Measurements from ENCODE around the gene MTNR1A. TPM values are rescaled to one million over a fixed set of nuclear protein-coding genes. Genes with fewer than 3 reads are reported as not detected.
"Not testable (repeated sequence)": the region's sequence is repeated elsewhere in the genome, so short reads cannot be mapped to it uniquely, and the experiment has no call there.

The MTNR1A gene
- total RNA-seq, 5 donors from 2014 or later (not counting 1 experiment from before 2014, with no cell fraction given) = not detected

GRCh38 chr4:186537843-186538521 is 17.4 kb downstream of the MTNR1A start:
- POLR2A ChIA-PET = interaction anchor here in 1 of 2 donors (0.6 kb wide), 1 partner anchor 278 kb away, joined by 3 read pairs; no protein-coding TSS in a partner anchor
- Mint-ChIP-seq H3K4me3 (no peak overlapping the region), H3K36me3 (no peaks in the 10 kb centered on the region), H3K27ac (no peak overlapping the region), H3K4me1 (no peaks in the 10 kb centered on the region), H3K9me3 (peaks cover 6 to 17% (median 11%) of the 10 kb centered on the region in 3 donors), H3K27me3 (no peaks in the 10 kb centered on the region)
- 88% methylated on average over 16 of the region's 19 CpGs for WGBS (ENCODE audit: insufficient coverage)
- ATAC-seq (replicated peaks in 1 of 4) (no peak), DNase-seq (no peak)
- Histone ChIP-seq H3K27ac (ENCODE audit: low read length) (no peak overlapping the region), H3K27me3 (replicated peaks in 1 of 2; ENCODE audit: control insufficient read depth in 2 of 2, extremely low read depth in 1 of 2, insufficient read depth in 2 of 2, low read length in 1 of 2) (no peaks in the 10 kb centered on the region), H3K4me1 (ENCODE audit: control insufficient read depth in 1 of 2, extremely low read depth in 1 of 2, insufficient read depth in 2 of 2, low read length in 2 of 2) (no peaks in the 10 kb centered on the region), H3K9me3 (no peaks in the 10 kb centered on the region), H3K36me3 (ENCODE audit: control insufficient read depth in 2 of 2, extremely low read depth in 1 of 2, insufficient read depth in 1 of 2, low read length in 1 of 2) (no peaks in the 10 kb centered on the region), H3K4me3 (ENCODE audit: control insufficient read depth in 1 of 2, extremely low read depth in 1 of 2, low read length in 1 of 2) (no peak overlapping the region)
- CTCF ChIA-PET = no interaction called here

DNA sequence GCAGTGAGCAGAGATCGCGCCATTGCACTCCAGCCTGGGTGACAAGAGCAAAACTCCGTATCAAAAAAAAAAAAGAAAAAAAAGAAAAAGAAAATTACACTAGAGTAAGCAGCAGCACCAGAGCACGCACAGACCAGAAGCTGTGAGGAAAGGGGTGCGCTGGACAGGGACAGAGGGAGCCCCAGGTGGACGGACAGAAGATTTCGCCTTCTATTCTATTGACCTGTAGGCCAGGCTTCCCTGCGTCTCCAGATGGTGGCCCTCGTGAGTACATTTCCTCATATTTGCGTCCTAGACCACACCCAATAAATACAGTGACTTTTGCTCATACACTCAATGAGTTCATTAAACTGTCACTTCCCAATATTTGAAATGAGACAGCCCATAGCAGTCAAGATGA is 19.1 kb downstream of the MTNR1A start:
- H3K4me1 Mint-ChIP-seq = no peaks in the 10 kb centered on the region
- no peak for DNase-seq
- no peak overlapping the region for H3K4me3 Mint-ChIP-seq

GRCh38 chr4:186534056-186534455 is 21.3 kb downstream of the MTNR1A start:
- no peak overlapping the region for H3K27ac ChIP-seq (ENCODE audit: low read length)
- no peaks in the 10 kb centered on the region for H3K27me3 Mint-ChIP-seq
- no peaks in the 10 kb centered on the region for H3K4me1 ChIP-seq (ENCODE audit: control insufficient read depth in 1 of 2, extremely low read depth in 1 of 2, insufficient read depth in 2 of 2, low read length in 2 of 2)
- no peak overlapping the region for H3K4me3 Mint-ChIP-seq
- H3K36me3 Mint-ChIP-seq = no peaks in the 10 kb centered on the region
- no peaks in the 10 kb centered on the region for H3K36me3 ChIP-seq (ENCODE audit: control insufficient read depth in 2 of 2, extremely low read depth in 1 of 2, insufficient read depth in 1 of 2, low read length in 1 of 2)
- H3K27me3 ChIP-seq (replicated peaks in 1 of 2; ENCODE audit: control insufficient read depth in 2 of 2, extremely low read depth in 1 of 2, insufficient read depth in 2 of 2, low read length in 1 of 2) = no peaks in the 10 kb centered on the region
- ChIA-PET CTCF (no interaction called here), POLR2A (no interaction called here)
- no peaks in the 10 kb centered on the region for H3K4me1 Mint-ChIP-seq
- H3K4me3 ChIP-seq (ENCODE audit: control insufficient read depth in 1 of 2, extremely low read depth in 1 of 2, low read length in 1 of 2) = no peak overlapping the region
- peaks cover 0 to 9% (median 6%) of the 10 kb centered on the region in 3 donors for H3K9me3 Mint-ChIP-seq
- DNase-seq = no peak
- WGBS (ENCODE audit: insufficient coverage) = 93% methylated on average over 21 of the region's 21 CpGs
- ATAC-seq (replicated peaks in 1 of 4) = no peak
- no peak overlapping the region for H3K27ac Mint-ChIP-seq
- no peaks in the 10 kb centered on the region for H3K9me3 ChIP-seq

More for the DNA sequence above, 19.1 kb downstream of the MTNR1A start:
- Mint-ChIP-seq H3K27me3 (no peaks in the 10 kb centered on the region), H3K9me3 (peaks cover 6 to 17% (median 11%) of the 10 kb centered on the region in 3 donors), H3K27ac (no peak overlapping the region), H3K36me3 (no peaks in the 10 kb centered on the region)
- no peak overlapping the region for H3K27ac ChIP-seq (ENCODE audit: low read length)
- no peaks in the 10 kb centered on the region for H3K4me1 ChIP-seq (ENCODE audit: control insufficient read depth in 1 of 2, extremely low read depth in 1 of 2, insufficient read depth in 2 of 2, low read length in 2 of 2)
- WGBS (ENCODE audit: insufficient coverage) = 93% methylated on average over 3 of the region's 10 CpGs
- no peaks in the 10 kb centered on the region for H3K9me3 ChIP-seq
- H3K36me3 ChIP-seq (ENCODE audit: control insufficient read depth in 2 of 2, extremely low read depth in 1 of 2, insufficient read depth in 1 of 2, low read length in 1 of 2) = no peaks in the 10 kb centered on the region
- H3K27me3 ChIP-seq (replicated peaks in 1 of 2; ENCODE audit: control insufficient read depth in 2 of 2, extremely low read depth in 1 of 2, insufficient read depth in 2 of 2, low read length in 1 of 2) = no peaks in the 10 kb centered on the region
- POLR2A ChIA-PET = no interaction called here
- CTCF ChIA-PET = no interaction called here
- no peak overlapping the region for H3K4me3 ChIP-seq (ENCODE audit: control insufficient read depth in 1 of 2, extremely low read depth in 1 of 2, low read length in 1 of 2)
- ATAC-seq (replicated peaks in 1 of 4) = no peak

GRCh38 chr4:186523927-186524326 is 31.4 kb downstream of the MTNR1A start:
- H3K27me3 Mint-ChIP-seq; H3K4me1 ChIP-seq (ENCODE audit: control insufficient read depth in 1 of 2, extremely low read depth in 1 of 2, insufficient read depth in 2 of 2, low read length in 2 of 2); H3K36me3 Mint-ChIP-seq; H3K36me3 ChIP-seq (ENCODE audit: control insufficient read depth in 2 of 2, extremely low read depth in 1 of 2, insufficient read depth in 1 of 2, low read length in 1 of 2); H3K4me3 ChIP-seq (ENCODE audit: control insufficient read depth in 1 of 2, extremely low read depth in 1 of 2, low read length in 1 of 2); H3K27ac Mint-ChIP-seq; H3K27me3 ChIP-seq (replicated peaks in 1 of 2; ENCODE audit: control insufficient read depth in 2 of 2, extremely low read depth in 1 of 2, insufficient read depth in 2 of 2, low read length in 1 of 2); CTCF ChIA-PET; DNase-seq; H3K9me3 ChIP-seq; H3K4me3 Mint-ChIP-seq; H3K4me1 Mint-ChIP-seq; ATAC-seq (replicated peaks in 1 of 4); H3K27ac ChIP-seq (ENCODE audit: low read length); POLR2A ChIA-PET: not testable (repeated sequence)
- peaks cover 4 to 18% (median 8%) of the 10 kb centered on the region in 3 donors for H3K9me3 Mint-ChIP-seq
- WGBS (ENCODE audit: insufficient coverage) = no CpG with 5 or more reads among the region's 4 CpGs

DNA sequence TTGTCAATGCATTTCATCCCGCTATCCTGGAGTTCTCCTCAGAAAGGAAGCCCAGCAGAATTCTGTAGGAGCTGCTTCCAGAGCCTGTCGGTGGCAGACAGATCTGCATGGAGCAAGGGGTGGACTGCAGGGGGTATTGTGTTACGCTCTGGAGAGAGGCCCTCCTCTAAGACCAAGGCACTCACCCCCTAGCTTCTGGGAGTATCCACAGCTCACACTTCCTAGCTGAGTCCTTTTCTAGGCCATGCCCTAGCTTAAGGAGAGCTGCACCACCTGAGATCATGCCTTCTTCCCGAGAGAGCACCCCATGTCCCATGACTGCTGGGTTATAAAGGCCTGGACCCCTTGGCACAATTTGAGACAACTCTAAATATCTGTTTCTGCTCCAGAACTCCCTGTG is 39.1 kb downstream of the MTNR1A start:
- Histone ChIP-seq H3K27me3 (replicated peaks in 1 of 2; ENCODE audit: control insufficient read depth in 2 of 2, extremely low read depth in 1 of 2, insufficient read depth in 2 of 2, low read length in 1 of 2) (peaks cover 0 to 3% of the 10 kb centered on the region in 2 experiments), H3K27ac (ENCODE audit: low read length) (no peak overlapping the region), H3K9me3 (no peaks in the 10 kb centered on the region), H3K4me1 (ENCODE audit: control insufficient read depth in 1 of 2, extremely low read depth in 1 of 2, insufficient read depth in 2 of 2, low read length in 2 of 2) (no peaks in the 10 kb centered on the region), H3K4me3 (ENCODE audit: control insufficient read depth in 1 of 2, extremely low read depth in 1 of 2, low read length in 1 of 2) (no peak overlapping the region), H3K36me3 (ENCODE audit: control insufficient read depth in 2 of 2, extremely low read depth in 1 of 2, insufficient read depth in 1 of 2, low read length in 1 of 2) (no peaks in the 10 kb centered on the region)
- Mint-ChIP-seq H3K4me3 (no peak overlapping the region), H3K27me3 (no peaks in the 10 kb centered on the region), H3K9me3 (peaks cover 0 to 20% (median 15%) of the 10 kb centered on the region in 3 donors), H3K36me3 (no peaks in the 10 kb centered on the region), H3K4me1 (no peaks in the 10 kb centered on the region), H3K27ac (no peak overlapping the region)
- ATAC-seq (replicated peaks in 1 of 4) = no peak
- ChIA-PET CTCF (no interaction called here), POLR2A (no interaction called here)
- no peak for DNase-seq
- WGBS (ENCODE audit: insufficient coverage) = 36% methylated on average over 1 of the region's 4 CpGs

DNA sequence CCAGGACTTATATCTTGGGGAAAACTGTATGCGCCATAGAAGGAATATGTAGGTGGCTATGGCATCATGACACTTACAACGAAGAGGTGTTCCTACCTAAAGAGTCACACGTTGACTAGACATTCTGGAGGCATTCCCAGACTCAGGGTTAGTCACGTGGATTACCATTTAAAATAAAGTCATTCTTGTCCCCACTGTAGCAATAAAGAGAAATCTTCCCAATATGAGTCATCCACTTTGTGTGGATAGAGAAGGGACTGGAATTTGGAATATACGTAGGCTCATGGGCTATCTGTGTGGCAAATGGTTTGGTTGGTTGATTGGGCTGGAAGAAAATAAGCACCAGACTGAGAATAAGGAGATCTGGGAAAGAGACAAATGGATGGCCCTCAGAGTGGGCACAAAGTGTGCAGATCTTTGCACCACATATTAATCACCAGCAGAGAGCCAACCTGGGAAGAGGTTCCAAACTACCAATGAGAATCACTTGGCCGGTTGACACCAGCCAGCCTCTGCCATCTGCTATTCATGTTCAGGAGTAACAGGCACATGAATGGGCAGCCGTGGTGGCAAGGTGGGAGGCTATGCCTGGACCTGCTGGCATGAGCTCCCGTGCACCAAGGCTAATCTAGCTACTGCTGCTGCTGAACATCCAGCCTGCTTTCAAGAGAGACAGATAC is 41.0 kb downstream of the MTNR1A start:
- Mint-ChIP-seq H3K27ac (no peak overlapping the region), H3K4me1 (no peaks in the 10 kb centered on the region), H3K9me3 (peaks cover 0 to 23% (median 6%) of the 10 kb centered on the region in 3 donors), H3K27me3 (no peaks in the 10 kb centered on the region), H3K36me3 (no peaks in the 10 kb centered on the region), H3K4me3 (no peak overlapping the region)
- DNase-seq = no peak
- 62% methylated on average over 3 of the region's 8 CpGs for WGBS (ENCODE audit: insufficient coverage)
- no peak overlapping the region for H3K4me3 ChIP-seq (ENCODE audit: control insufficient read depth in 1 of 2, extremely low read depth in 1 of 2, low read length in 1 of 2)
- no peak overlapping the region for H3K27ac ChIP-seq (ENCODE audit: low read length)
- H3K27me3 ChIP-seq (replicated peaks in 1 of 2; ENCODE audit: control insufficient read depth in 2 of 2, extremely low read depth in 1 of 2, insufficient read depth in 2 of 2, low read length in 1 of 2) = peaks cover 0 to 3% of the 10 kb centered on the region in 2 experiments
- ChIA-PET CTCF (no interaction called here), POLR2A (no interaction called here)
- H3K4me1 ChIP-seq (ENCODE audit: control insufficient read depth in 1 of 2, extremely low read depth in 1 of 2, insufficient read depth in 2 of 2, low read length in 2 of 2) = no peaks in the 10 kb centered on the region
- H3K9me3 ChIP-seq = no peaks in the 10 kb centered on the region
- no peak for ATAC-seq (replicated peaks in 1 of 4)
- H3K36me3 ChIP-seq (ENCODE audit: control insufficient read depth in 2 of 2, extremely low read depth in 1 of 2, insufficient read depth in 1 of 2, low read length in 1 of 2) = no peaks in the 10 kb centered on the region
